ENCODE data around the gene PCAT6.

DNA sequence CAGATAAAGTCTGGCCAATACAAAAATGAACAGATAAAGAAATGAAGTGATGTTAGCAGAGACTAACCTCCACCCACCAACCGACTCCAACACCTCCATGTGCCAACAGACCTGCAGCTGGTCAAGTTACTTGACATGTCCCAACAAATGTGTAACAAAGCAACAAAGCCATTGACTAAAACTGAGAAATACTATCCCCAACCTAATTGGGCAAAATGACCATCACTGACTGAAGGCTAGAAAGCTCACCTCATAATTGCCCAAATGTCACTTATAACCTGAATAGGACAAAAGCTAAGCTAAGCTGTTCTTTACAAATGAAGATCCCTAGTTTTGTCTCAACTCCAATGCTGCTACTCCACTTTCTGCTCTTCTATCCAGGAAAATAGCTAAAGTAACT lies 10.0 kb upstream of the PCAT6 start:
- TF ChIP-seq, protein P1, sequence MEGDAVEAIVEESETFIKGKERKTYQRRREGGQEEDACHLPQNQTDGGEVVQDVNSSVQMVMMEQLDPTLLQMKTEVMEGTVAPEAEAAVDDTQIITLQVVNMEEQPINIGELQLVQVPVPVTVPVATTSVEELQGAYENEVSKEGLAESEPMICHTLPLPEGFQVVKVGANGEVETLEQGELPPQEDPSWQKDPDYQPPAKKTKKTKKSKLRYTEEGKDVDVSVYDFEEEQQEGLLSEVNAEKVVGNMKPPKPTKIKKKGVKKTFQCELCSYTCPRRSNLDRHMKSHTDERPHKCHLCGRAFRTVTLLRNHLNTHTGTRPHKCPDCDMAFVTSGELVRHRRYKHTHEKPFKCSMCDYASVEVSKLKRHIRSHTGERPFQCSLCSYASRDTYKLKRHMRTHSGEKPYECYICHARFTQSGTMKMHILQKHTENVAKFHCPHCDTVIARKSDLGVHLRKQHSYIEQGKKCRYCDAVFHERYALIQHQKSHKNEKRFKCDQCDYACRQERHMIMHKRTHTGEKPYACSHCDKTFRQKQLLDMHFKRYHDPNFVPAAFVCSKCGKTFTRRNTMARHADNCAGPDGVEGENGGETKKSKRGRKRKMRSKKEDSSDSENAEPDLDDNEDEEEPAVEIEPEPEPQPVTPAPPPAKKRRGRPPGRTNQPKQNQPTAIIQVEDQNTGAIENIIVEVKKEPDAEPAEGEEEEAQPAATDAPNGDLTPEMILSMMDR (conservative IDR thresholded peaks at IDR 0.05; ENCODE audit: low read depth, low read length), result no peak
- TF ChIP-seq EZH2 (IDR thresholded peaks at IDR 0.05; ENCODE audit: borderline replicate concordance, low read depth, low read length, poor library complexity, severe bottlenecking), result no peak

Measured in A673 (cell line).